Measurements from ENCODE around the gene GLIS1. TPM values are rescaled to one million over a fixed set of nuclear protein-coding genes. Genes with fewer than 3 reads are reported as not detected.

The GLIS1 gene
- total and polyA plus RNA-seq, 10 of the 15 experiments (the other 5 are each of a cell fraction or from before 2014, with no cell fraction given): not detected

DNA sequence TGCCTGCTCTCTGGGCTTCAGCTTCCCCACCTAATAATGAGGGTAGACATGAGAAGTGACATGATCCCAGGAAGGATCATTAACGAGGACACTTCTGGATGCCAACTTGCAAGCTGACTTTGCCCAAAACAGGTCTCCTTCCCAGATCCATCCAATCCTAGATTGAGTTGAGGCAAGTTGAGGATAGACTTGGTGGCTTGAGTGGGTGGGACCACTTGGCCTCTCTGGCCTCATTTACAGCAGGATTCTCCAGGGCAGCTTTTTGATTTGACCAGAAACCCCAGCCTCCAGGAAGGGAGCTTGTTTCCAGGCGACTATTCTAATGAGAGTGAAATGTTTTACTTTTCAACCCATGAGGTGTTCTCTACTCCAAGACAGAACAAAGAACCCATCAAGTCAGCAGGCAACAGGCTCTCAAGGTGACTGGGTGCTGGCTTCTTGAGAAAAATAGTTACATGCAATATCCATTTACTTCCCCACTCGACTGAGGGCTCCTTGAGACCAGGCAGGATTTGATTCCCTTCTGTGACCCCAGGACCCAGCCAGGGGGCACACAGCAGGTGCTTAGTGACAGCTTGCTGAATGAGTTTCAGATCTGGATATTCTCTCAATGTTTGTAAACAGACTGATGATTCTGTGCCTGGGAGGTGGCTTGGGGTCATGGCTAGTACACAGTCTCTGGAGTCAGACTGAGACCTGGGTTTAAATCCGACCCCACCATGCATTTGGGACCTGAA, 151.5 kb downstream of the GLIS1 start (continued):
- TF ChIP-seq ZNF687 (IDR thresholded peaks at IDR 0.05): no peak
- TF ChIP-seq, protein P1, sequence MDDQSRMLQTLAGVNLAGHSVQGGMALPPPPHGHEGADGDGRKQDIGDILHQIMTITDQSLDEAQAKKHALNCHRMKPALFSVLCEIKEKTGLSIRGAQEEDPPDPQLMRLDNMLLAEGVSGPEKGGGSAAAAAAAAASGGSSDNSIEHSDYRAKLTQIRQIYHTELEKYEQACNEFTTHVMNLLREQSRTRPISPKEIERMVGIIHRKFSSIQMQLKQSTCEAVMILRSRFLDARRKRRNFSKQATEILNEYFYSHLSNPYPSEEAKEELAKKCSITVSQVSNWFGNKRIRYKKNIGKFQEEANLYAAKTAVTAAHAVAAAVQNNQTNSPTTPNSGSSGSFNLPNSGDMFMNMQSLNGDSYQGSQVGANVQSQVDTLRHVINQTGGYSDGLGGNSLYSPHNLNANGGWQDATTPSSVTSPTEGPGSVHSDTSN (IDR thresholded peaks at IDR 0.05; ENCODE audit: insufficient replicate concordance, low read depth, low read length): no peak

DNA sequence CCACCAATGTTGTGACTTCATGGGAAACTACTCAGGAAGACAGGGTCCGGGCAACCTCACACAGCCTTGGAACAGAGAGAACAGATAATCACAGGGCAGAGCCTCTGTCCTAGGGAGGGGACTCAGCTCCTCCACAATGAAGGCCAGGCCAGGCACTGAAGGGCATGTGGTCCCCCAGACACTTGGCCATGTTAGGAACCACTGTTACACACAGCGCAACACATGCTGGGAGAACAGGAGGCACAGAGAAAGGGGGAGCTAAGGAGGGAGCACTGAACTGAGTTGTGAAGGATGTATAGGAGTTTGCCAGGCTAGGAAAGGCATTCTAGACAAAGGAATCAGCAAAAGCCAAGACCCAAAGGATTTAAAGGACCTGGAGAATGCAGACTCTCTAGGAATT, 152.2 kb downstream of the GLIS1 start:
- DNase-seq (ENCODE audit: low read depth, low spot score): no peak
- H2AFZ ChIP-seq (ENCODE audit: control insufficient read depth, low read depth, low read length): no peak overlapping the region
- no peaks in the 10 kb centered on the region for H3K9me3 ChIP-seq (replicated peaks; ENCODE audit: control insufficient read depth, insufficient read depth, low read length)
- no TSS peak for BruUV-seq (replicated peaks)
- in situ Hi-C loops (cut with MboI) (no loop called here), intact Hi-C loops (cut with micrococcal nuclease; ENCODE audit: unreplicated experiment) (no loop called here)
- POLR2A ChIA-PET: no interaction called here
- CTCF ChIA-PET: interaction anchor here (0.6 kb wide), 1 partner anchor 142 kb away, joined by 3 read pairs; no protein-coding TSS in a partner anchor
- no peak overlapping the region for H3K27ac ChIP-seq (ENCODE audit: control insufficient read depth, insufficient read depth)
- H3K4me3 ChIP-seq: no peak overlapping the region
- RAD21 ChIA-PET (ENCODE audit: unreplicated experiment): no interaction called here
- H3K27me3 ChIP-seq (replicated peaks in 1 of 2; ENCODE audit: control insufficient read depth in 2 of 2, insufficient read depth in 2 of 2, low read length in 1 of 2): peaks cover 0 to 3% of the 10 kb centered on the region in 2 experiments; a peak in 2 of 4 replicates
- H3K4me2 ChIP-seq (ENCODE audit: control insufficient read depth, insufficient read depth): no peak overlapping the region
- no peak for FAIRE-seq
- SMC1A ChIA-PET (ENCODE audit: uncharacterized antibody, unreplicated experiment): no interaction called here
- H3K4me1 ChIP-seq (ENCODE audit: control insufficient read depth, insufficient read depth, low read length): no peaks in the 10 kb centered on the region
- H3K36me3 ChIP-seq (ENCODE audit: control insufficient read depth in 2 of 2, insufficient read depth in 2 of 2, low read length in 1 of 2): no peaks in the 10 kb centered on the region
- H4K20me1 ChIP-seq (ENCODE audit: control insufficient read depth, insufficient read depth): no peaks in the 10 kb centered on the region
- ATAC-seq: no peak
- H3K79me2 ChIP-seq (ENCODE audit: control insufficient read depth, insufficient read depth, low read length): no peaks in the 10 kb centered on the region
- 80% methylated on average over 2 of the region's 2 CpGs for WGBS (ENCODE audit: insufficient coverage, insufficient replicate concordance, low lambda C conversion rate, missing lambda C conversion rate)
- no peak overlapping the region for H3K9ac ChIP-seq (ENCODE audit: control insufficient read depth, insufficient read depth, low read length)
- no peak for TF ChIP-seq MYC (IDR thresholded peaks at IDR 0.05; ENCODE audit: insufficient read depth, insufficient read length, insufficient replicate concordance, low read length, severe bottlenecking)
- no peak for TF ChIP-seq SIX5 (IDR thresholded peaks at IDR 0.05; ENCODE audit: low read depth, low read length, severe bottlenecking)
- TF ChIP-seq SREBF2 (IDR thresholded peaks at IDR 0.05; ENCODE audit: low read length): no peak
- TF ChIP-seq, protein P1 (IDR thresholded peaks at IDR 0.05; ENCODE audit: insufficient replicate concordance, low read depth, low read length): no peak
- TF ChIP-seq, protein P2, sequence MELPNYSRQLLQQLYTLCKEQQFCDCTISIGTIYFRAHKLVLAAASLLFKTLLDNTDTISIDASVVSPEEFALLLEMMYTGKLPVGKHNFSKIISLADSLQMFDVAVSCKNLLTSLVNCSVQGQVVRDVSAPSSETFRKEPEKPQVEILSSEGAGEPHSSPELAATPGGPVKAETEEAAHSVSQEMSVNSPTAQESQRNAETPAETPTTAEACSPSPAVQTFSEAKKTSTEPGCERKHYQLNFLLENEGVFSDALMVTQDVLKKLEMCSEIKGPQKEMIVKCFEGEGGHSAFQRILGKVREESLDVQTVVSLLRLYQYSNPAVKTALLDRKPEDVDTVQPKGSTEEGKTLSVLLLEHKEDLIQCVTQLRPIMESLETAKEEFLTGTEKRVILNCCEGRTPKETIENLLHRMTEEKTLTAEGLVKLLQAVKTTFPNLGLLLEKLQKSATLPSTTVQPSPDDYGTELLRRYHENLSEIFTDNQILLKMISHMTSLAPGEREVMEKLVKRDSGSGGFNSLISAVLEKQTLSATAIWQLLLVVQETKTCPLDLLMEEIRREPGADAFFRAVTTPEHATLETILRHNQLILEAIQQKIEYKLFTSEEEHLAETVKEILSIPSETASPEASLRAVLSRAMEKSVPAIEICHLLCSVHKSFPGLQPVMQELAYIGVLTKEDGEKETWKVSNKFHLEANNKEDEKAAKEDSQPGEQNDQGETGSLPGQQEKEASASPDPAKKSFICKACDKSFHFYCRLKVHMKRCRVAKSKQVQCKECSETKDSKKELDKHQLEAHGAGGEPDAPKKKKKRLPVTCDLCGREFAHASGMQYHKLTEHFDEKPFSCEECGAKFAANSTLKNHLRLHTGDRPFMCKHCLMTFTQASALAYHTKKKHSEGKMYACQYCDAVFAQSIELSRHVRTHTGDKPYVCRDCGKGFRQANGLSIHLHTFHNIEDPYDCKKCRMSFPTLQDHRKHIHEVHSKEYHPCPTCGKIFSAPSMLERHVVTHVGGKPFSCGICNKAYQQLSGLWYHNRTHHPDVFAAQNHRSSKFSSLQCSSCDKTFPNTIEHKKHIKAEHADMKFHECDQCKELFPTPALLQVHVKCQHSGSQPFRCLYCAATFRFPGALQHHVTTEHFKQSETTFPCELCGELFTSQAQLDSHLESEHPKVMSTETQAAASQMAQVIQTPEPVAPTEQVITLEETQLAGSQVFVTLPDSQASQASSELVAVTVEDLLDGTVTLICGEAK (IDR thresholded peaks at IDR 0.05; ENCODE audit: borderline replicate concordance): no peak
- no peak for TF ChIP-seq ASH2L (IDR thresholded peaks at IDR 0.05; ENCODE audit: borderline replicate concordance, low read depth)
- TF ChIP-seq CREM (IDR thresholded peaks at IDR 0.05; ENCODE audit: low read depth): no peak
- no peak for TF ChIP-seq EGR1 (IDR thresholded peaks at IDR 0.05; ENCODE audit: borderline replicate concordance in 1 of 2, low read depth in 2 of 2, low read length in 2 of 2)

All from GM12878 (cell line).